Stimulated activated CD8-positive, alpha-beta memory T cell treated with anti-CD3 and anti-CD28 coated beads, Interleukin-12 subunit alpha, Interleukin-12 subunit beta, amount 100 ng/mL, for 1 hour (primary cell): ENCODE data around the gene UBE2E2.

Source experiments
- DNase-seq: peaks from one replicate; pipeline ENCODE4 v3.0.0-alpha.2; 2020; ENCODE audit warnings: low read depth

UBE2E2 gene

GRCh38 chr3:23537101-23537551 is 334.0 kb downstream of the UBE2E2 start:
- no peak for DNase-seq

- no peak for DNase-seq
Measured at GRCh38 chr3:23539185-23539584, 336.1 kb downstream of the UBE2E2 start.

- DNase-seq = no peak
Measured at GRCh38 chr3:23540600-23540999, 337.5 kb downstream of the UBE2E2 start.

- DNase-seq = no peak
Measured at GRCh38 chr3:23542079-23542478, 339.0 kb downstream of the UBE2E2 start.

GRCh38 chr3:23546181-23546580 is 343.1 kb downstream of the UBE2E2 start:
- no peak for DNase-seq

- DNase-seq = no peak
Measured at GRCh38 chr3:23547905-23548650, 345.0 kb downstream of the UBE2E2 start.

GRCh38 chr3:23548706-23549105 is 345.6 kb downstream of the UBE2E2 start:
- DNase-seq = no peak

GRCh38 chr3:23549148-23549910 is 346.2 kb downstream of the UBE2E2 start:
- DNase-seq = no peak

- no peak for DNase-seq
Measured at GRCh38 chr3:23550402-23550801, 347.3 kb downstream of the UBE2E2 start.

GRCh38 chr3:23552506-23552905 is 349.4 kb downstream of the UBE2E2 start:
- DNase-seq = no peak

- no peak for DNase-seq
Measured at GRCh38 chr3:23553353-23553752, 350.2 kb downstream of the UBE2E2 start.

GRCh38 chr3:23565041-23565775 is 362.1 kb downstream of the UBE2E2 start:
- no peak for DNase-seq

GRCh38 chr3:23566499-23566898 is 363.4 kb downstream of the UBE2E2 start:
- no peak for DNase-seq

GRCh38 chr3:23567917-23568316 is 364.8 kb downstream of the UBE2E2 start:
- no peak for DNase-seq

GRCh38 chr3:23573827-23574226 is 370.7 kb downstream of the UBE2E2 start:
- DNase-seq = no peak

- no peak for DNase-seq
Measured at GRCh38 chr3:23574822-23575315, 371.7 kb downstream of the UBE2E2 start.

GRCh38 chr3:23575697-23576096 is 372.6 kb downstream of the UBE2E2 start:
- no peak for DNase-seq

GRCh38 chr3:23576379-23576959 is 373.3 kb downstream of the UBE2E2 start:
- no peak for DNase-seq

GRCh38 chr3:23580096-23580713 is 377.1 kb downstream of the UBE2E2 start:
- DNase-seq = no peak

- no peak for DNase-seq
Measured at GRCh38 chr3:23583980-23584740, 381.0 kb downstream of the UBE2E2 start.

GRCh38 chr3:23587513-23587912 is 384.4 kb downstream of the UBE2E2 start:
- no peak for DNase-seq
